CD14-positive monocyte (primary cell): ENCODE measurements around the gene IFIT3. TPM values are rescaled to one million over a fixed set of nuclear protein-coding genes. Genes with fewer than 3 reads are reported as not detected.

Source experiments
- DNase-seq, 3 donors: peaks; one replicate each; pipeline ENCODE4 v3.0.0-alpha.2; 2011 to 2022
- H2AFZ ChIP-seq: 2 replicates; pipeline ENCODE4 v1.6.0; 2012; ENCODE audit warnings: mild to moderate bottlenecking, low read depth, low read length, inconsistent platforms; ENCODE audit not compliant: insufficient read depth, poor library complexity, severe bottlenecking
- H3K27ac ChIP-seq, 2 donors: 1 replicate in 1 of 2; 2 replicates in 1 of 2; pipeline ENCODE4 v1.5.1; 2012 to 2013; ENCODE audit warnings: low read length in 2 of 2, control low read depth in 1 of 2, inconsistent platforms in 1 of 2, low read depth in 1 of 2, mild to moderate bottlenecking in 1 of 2
- H3K27me3 ChIP-seq, 2 donors: one replicate each; pipeline versions ENCODE4 v1.6.0 to v1.6.1; 2011 to 2013; ENCODE audit warnings: low read length in 2 of 2; ENCODE audit not compliant: control insufficient read depth in 2 of 2, insufficient read depth in 2 of 2
- H3K36me3 ChIP-seq, 2 donors: replicated peaks in 1 of 2; 1 replicate in 1 of 2; 2 replicates in 1 of 2; pipeline versions ENCODE4 v1.5.1 to v1.6.1; 2012 to 2013; ENCODE audit warnings: low read length in 2 of 2, control low read depth in 1 of 2, inconsistent platforms in 1 of 2, mild to moderate bottlenecking in 1 of 2; ENCODE audit not compliant: insufficient read depth in 2 of 2, control insufficient read depth in 1 of 2
- H3K4me1 ChIP-seq, 2 donors: 1 replicate in 1 of 2; 2 replicates in 1 of 2; pipeline versions ENCODE4 v1.5.1 to v1.6.1; 2012 to 2013; ENCODE audit warnings: low read length in 2 of 2, control low read depth in 1 of 2, inconsistent platforms in 1 of 2, mild to moderate bottlenecking in 1 of 2, moderate library complexity in 1 of 2; ENCODE audit not compliant: insufficient read depth in 2 of 2, control insufficient read depth in 1 of 2
- H3K4me2 ChIP-seq: replicated peaks from 2 replicates; pipeline ENCODE3; 2012; ENCODE audit warnings: low read length, moderate library complexity, mild to moderate bottlenecking; ENCODE audit not compliant: poor library complexity, severe bottlenecking; ENCODE audit errors: extremely low read depth
- H3K4me3 ChIP-seq, 3 experiments: fragments of 200-600 bp in 1 of 3; sonication (generic) in 1 of 3; replicated peaks in 1 of 3; 1 replicate in 2 of 3; 2 replicates in 1 of 3; pipeline ENCODE4 v1.5.1; 2011 to 2013; ENCODE audit warnings: low read length in 3 of 3, mild to moderate bottlenecking in 3 of 3, control low read depth in 2 of 3, low read depth in 2 of 3, inconsistent platforms in 1 of 3, moderate library complexity in 1 of 3
- H3K79me2 ChIP-seq: 2 replicates; pipeline ENCODE4 v1.6.0; 2012; ENCODE audit warnings: mild to moderate bottlenecking, control low read depth, inconsistent platforms, low read length, moderate library complexity; ENCODE audit not compliant: insufficient read depth
- H3K9ac ChIP-seq: 2 replicates; pipeline ENCODE4 v1.6.0; 2017; ENCODE audit warnings: low read length, mild to moderate bottlenecking; ENCODE audit not compliant: insufficient read depth, poor library complexity, severe bottlenecking
- H3K9me3 ChIP-seq, 2 donors: replicated peaks in 1 of 2; 1 replicate in 1 of 2; 2 replicates in 1 of 2; pipeline versions ENCODE4 v1.5.1 to v1.6.1; 2012 to 2013; ENCODE audit warnings: low read length in 2 of 2, control low read depth in 1 of 2; ENCODE audit not compliant: control insufficient read depth in 1 of 2, insufficient read depth in 1 of 2
- H4K20me1 ChIP-seq: 2 replicates; pipeline ENCODE4 v1.6.0; 2012; ENCODE audit warnings: mild to moderate bottlenecking, low read length, control low read depth, moderate library complexity; ENCODE audit not compliant: insufficient read depth
- H3K27ac Mint-ChIP-seq, 7 donors: one replicate each; pipeline ENCODE4 v1.8.0; 2020; ENCODE audit warnings: mild to moderate bottlenecking in 7 of 7, mixed read lengths in 7 of 7, moderate library complexity in 6 of 7, inconsistent platforms in 2 of 7
- H3K27me3 Mint-ChIP-seq, 3 donors: one replicate each; pipeline ENCODE4 v1.8.0; 2021 to 2022; ENCODE audit warnings: low read depth in 3 of 3, mild to moderate bottlenecking in 3 of 3, mixed read lengths in 3 of 3, moderate library complexity in 3 of 3, inconsistent platforms in 1 of 3
- H3K36me3 Mint-ChIP-seq, 2 donors: one replicate each; pipeline ENCODE4 v1.8.0; 2020; ENCODE audit warnings: mixed read lengths in 2 of 2, inconsistent platforms in 1 of 2, mild to moderate bottlenecking in 1 of 2
- H3K4me1 Mint-ChIP-seq: one replicate; pipeline ENCODE4 v1.8.0; 2020; ENCODE audit warnings: mild to moderate bottlenecking, mixed read lengths
- H3K4me3 Mint-ChIP-seq, 2 donors: one replicate each; pipeline ENCODE4 v1.8.0; 2020; ENCODE audit warnings: mild to moderate bottlenecking in 2 of 2, mixed read lengths in 2 of 2, moderate library complexity in 1 of 2
- H3K9me3 Mint-ChIP-seq, 7 donors: one replicate each; pipeline ENCODE4 v1.8.0; 2020 to 2022; ENCODE audit warnings: mixed read lengths in 7 of 7, mild to moderate bottlenecking in 6 of 7, moderate library complexity in 6 of 7, inconsistent platforms in 2 of 7
- CTCF ChIP-seq: fragments of 200-600 bp; IDR thresholded peaks from one replicate; pipeline ENCODE4 v1.8.0; 2022; ENCODE audit warnings: antibody characterized with exemption, mild to moderate bottlenecking
- WGBS: methylation state at CpG from one replicate; pipeline ENCODE4 v1.1.5; 2013; ENCODE audit warnings: missing lambda C conversion rate; ENCODE audit not compliant: insufficient coverage; 5-methylcytosine and 5-hydroxymethylcytosine counted together
- intact Hi-C, 2 donors: fragments of 100-400 bp; cut with micrococcal nuclease; formaldehyde crosslinking; loops; one replicate each; pipeline versions ENCODE4 v1.15.0 to v1.15.1; 2023
- polyA plus RNA-seq, 3 donors: library from polyadenylated mRNA; depleted of rRNA in 1 of 3; unstranded in 2 of 3; stranded (reverse) in 1 of 3; fragments of 300-500 nt in 2 of 3; fragments of >200 nt in 1 of 3; fragmentation: Illumina TruSeq in 2 of 3; gene quantifications; 1 replicate in 2 of 3; 2 replicates in 1 of 3; pipeline ENCODE4 v1.2.3, GENCODE V29; 2012 to 2021

The IFIT3 gene
- polyA plus RNA-seq, 3 donors: 13.8 to 38.0 (median 26.4) TPM

- Histone ChIP-seq H3K79me2 (no peaks in the 10 kb centered on the region), H2AFZ (no peak overlapping the region), H3K27me3 (no peaks in the 10 kb centered on the region), H3K4me3 (no peak overlapping the region), H4K20me1 (peaks cover 24% of the 10 kb centered on the region), H3K36me3 (peaks cover 26 to 30% of the 10 kb centered on the region in 2 donors), H3K9me3 (no peaks in the 10 kb centered on the region), H3K9ac (no peak overlapping the region), H3K4me1 (peaks cover 26 to 28% of the 10 kb centered on the region in 2 donors), H3K4me2 (no peak overlapping the region), H3K27ac (no peak overlapping the region)
- intact Hi-C loops: no loop called here
- TF ChIP-seq CTCF: no peak
- Mint-ChIP-seq H3K27ac (peak overlapping the region in 1 of 7 donors; percentile 26), H3K4me3 (no peak overlapping the region), H3K36me3 (peaks cover 22 to 27% of the 10 kb centered on the region in 2 donors), H3K9me3 (peaks cover 0 to 1% (median 0%) of the 10 kb centered on the region in 7 donors), H3K4me1 (peaks cover 33% of the 10 kb centered on the region), H3K27me3 (no peaks in the 10 kb centered on the region)
- WGBS: 100% methylated on average over 4 of the region's 5 CpGs
- no peak for DNase-seq
Measured at GRCh38 chr10:89343089-89343767, 15.4 kb downstream of the IFIT3 start.

GRCh38 chr10:89344156-89344555 is 16.4 kb downstream of the IFIT3 start:
- H4K20me1 ChIP-seq: peaks cover 15% of the 10 kb centered on the region
- H3K9ac ChIP-seq: no peak overlapping the region
- no peak overlapping the region for H3K27ac ChIP-seq
- no peak for DNase-seq
- Mint-ChIP-seq H3K9me3 (peaks cover 0 to 1% (median 0%) of the 10 kb centered on the region in 7 donors), H3K4me3 (no peak overlapping the region), H3K27ac (no peak overlapping the region), H3K4me1 (peaks cover 42% of the 10 kb centered on the region), H3K36me3 (peaks cover 13 to 18% of the 10 kb centered on the region in 2 donors), H3K27me3 (no peaks in the 10 kb centered on the region)
- H3K4me1 ChIP-seq: peaks cover 31 to 36% of the 10 kb centered on the region in 2 donors
- no peak overlapping the region for H2AFZ ChIP-seq
- H3K79me2 ChIP-seq: no peaks in the 10 kb centered on the region
- no peaks in the 10 kb centered on the region for H3K9me3 ChIP-seq
- H3K27me3 ChIP-seq: no peaks in the 10 kb centered on the region
- WGBS: 83% methylated on average over 1 of the region's 2 CpGs
- H3K4me3 ChIP-seq: no peak overlapping the region
- TF ChIP-seq CTCF: no peak
- peaks cover 17 to 21% of the 10 kb centered on the region in 2 donors for H3K36me3 ChIP-seq
- intact Hi-C loops: no loop called here
- no peak overlapping the region for H3K4me2 ChIP-seq
